Chondrocyte (in vitro differentiated cells): ENCODE results near the gene CGB2. TPM values are rescaled to one million over a fixed set of nuclear protein-coding genes. Genes with fewer than 3 reads are reported as not detected.
"Not testable (repeated sequence)": the region's sequence is repeated elsewhere in the genome, so short reads cannot be mapped to it uniquely, and the experiment has no call there.

Experiments
- DNase-seq: peaks from one replicate; pipeline ENCODE4 v3.0.0; 2021; ENCODE audit warnings: mixed read lengths, low spot score
- H3K27ac Mint-ChIP-seq: one replicate; pipeline ENCODE4 v1.8.0; 2021; ENCODE audit warnings: mild to moderate bottlenecking, moderate library complexity, mixed read lengths; ENCODE audit not compliant: unreplicated experiment
- H3K27me3 Mint-ChIP-seq: 2 replicates; pipeline ENCODE4 v1.8.0; 2021; ENCODE audit warnings: low read depth, mixed read lengths
- H3K36me3 Mint-ChIP-seq: 2 replicates; pipeline ENCODE4 v1.8.0; 2021; ENCODE audit warnings: low read depth, mixed read lengths
- H3K4me1 Mint-ChIP-seq: 2 replicates; pipeline ENCODE4 v1.8.0; 2021; ENCODE audit warnings: low read depth, mild to moderate bottlenecking, mixed read lengths
- H3K4me3 Mint-ChIP-seq: one replicate; pipeline ENCODE4 v1.8.0; 2021; ENCODE audit warnings: mild to moderate bottlenecking, moderate library complexity, mixed read lengths; ENCODE audit not compliant: unreplicated experiment
- H3K9me3 Mint-ChIP-seq: 2 replicates; pipeline ENCODE4 v1.8.0; 2021; ENCODE audit warnings: low read depth, mixed read lengths
- microRNA-seq: library from miRNA; unstranded; fragments of <30 nt; microRNA quantifications from one replicate; pipeline ENCODE4 v1.2.0, GENCODE V29; 2020; ENCODE audit warnings: borderline number of aligned reads
- total RNA-seq: library from RNA; stranded (reverse); gene quantifications from 3 replicates; pipeline ENCODE4 v1.2.1, GENCODE V29; 2021
- TF ChIP-seq, protein P1 (sequence below): fragments of 200-600 bp; sonication (generic); IDR thresholded peaks from 2 replicates; pipeline ENCODE4 v1.5.0; 2021; ENCODE audit warnings: antibody characterized with exemption, mild to moderate bottlenecking, moderate library complexity

Gene CGB2
- total RNA-seq, 1 donor from 2014 or later = not detected

DNA sequence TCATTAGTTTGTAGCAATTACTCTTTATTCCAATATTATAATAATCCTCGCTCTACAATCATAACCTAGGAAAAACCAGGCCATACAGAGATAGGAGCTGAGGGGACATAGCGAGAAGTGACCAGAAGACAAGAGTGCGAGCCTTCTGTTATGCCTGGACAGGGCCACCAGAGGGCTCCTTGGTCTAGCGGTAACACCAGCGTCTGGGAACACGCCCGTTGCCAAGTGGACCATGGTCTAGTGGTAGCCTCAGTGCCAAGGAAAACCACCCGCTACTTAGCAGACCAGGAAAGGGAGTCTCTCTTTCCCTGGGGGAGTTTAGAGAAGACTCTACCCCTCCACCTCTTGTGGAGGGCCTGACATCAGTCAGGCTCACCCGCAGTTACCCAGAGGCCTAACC, 43.2 kb downstream of the CGB2 start:
- not testable (repeated sequence) for DNase-seq, H3K9me3 Mint-ChIP-seq, H3K36me3 Mint-ChIP-seq, H3K4me3 Mint-ChIP-seq, H3K27ac Mint-ChIP-seq, H3K4me1 Mint-ChIP-seq
- TF ChIP-seq, protein P1, sequence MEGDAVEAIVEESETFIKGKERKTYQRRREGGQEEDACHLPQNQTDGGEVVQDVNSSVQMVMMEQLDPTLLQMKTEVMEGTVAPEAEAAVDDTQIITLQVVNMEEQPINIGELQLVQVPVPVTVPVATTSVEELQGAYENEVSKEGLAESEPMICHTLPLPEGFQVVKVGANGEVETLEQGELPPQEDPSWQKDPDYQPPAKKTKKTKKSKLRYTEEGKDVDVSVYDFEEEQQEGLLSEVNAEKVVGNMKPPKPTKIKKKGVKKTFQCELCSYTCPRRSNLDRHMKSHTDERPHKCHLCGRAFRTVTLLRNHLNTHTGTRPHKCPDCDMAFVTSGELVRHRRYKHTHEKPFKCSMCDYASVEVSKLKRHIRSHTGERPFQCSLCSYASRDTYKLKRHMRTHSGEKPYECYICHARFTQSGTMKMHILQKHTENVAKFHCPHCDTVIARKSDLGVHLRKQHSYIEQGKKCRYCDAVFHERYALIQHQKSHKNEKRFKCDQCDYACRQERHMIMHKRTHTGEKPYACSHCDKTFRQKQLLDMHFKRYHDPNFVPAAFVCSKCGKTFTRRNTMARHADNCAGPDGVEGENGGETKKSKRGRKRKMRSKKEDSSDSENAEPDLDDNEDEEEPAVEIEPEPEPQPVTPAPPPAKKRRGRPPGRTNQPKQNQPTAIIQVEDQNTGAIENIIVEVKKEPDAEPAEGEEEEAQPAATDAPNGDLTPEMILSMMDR = peak; percentile 82
- H3K27me3 Mint-ChIP-seq = peaks cover 16% of the 10 kb centered on the region

DNA sequence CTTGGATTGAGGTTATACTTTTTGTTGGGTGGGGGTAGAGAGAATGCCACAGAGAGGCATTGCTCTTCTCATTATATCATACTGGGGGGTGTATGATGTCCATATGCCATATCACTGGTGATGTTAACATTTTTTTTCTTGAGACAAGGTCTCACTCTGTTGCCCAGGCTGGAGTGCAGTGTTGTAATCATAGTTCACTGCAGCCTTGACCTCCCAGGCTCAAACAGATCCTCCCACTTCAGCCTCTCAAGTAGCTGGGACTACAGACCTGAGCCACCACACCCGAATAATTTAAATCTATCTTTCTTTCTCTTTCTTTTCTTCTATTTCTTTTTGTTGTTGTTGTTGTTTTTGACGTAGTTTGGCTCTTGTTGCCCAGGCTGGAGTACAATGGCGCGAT, 48.7 kb downstream of the CGB2 start:
- Mint-ChIP-seq H3K4me1 (peaks cover 8% of the 10 kb centered on the region), H3K36me3 (no peaks in the 10 kb centered on the region), H3K9me3 (no peaks in the 10 kb centered on the region), H3K4me3 (no peak overlapping the region), H3K27me3 (no peaks in the 10 kb centered on the region), H3K27ac (no peak overlapping the region)
- no peak for DNase-seq
- TF ChIP-seq, protein P1 = no peak

DNA sequence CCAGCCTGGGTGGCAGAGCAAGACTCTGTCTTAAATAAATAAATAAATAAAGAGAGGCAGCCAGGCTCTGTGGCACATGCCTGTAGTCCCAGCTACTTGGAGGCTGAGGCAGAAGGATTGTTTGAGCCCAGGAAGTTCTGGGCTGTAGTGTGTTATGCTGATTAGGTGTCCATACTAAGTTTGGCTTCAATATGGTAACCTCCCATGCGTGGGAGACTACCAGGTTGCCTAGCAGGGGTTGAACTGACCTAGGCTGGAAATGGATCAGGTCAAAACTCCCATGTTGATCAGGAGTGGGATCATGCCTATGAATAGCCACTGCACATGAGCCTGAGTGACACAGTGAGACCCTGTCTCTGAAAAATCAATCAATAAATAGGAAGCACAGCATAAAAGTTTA, 49.6 kb downstream of the CGB2 start:
- Mint-ChIP-seq H3K36me3 (peaks cover 1% of the 10 kb centered on the region), H3K4me1 (peaks cover 13% of the 10 kb centered on the region), H3K4me3 (no peak overlapping the region), H3K9me3 (no peaks in the 10 kb centered on the region), H3K27ac (no peak overlapping the region), H3K27me3 (no peaks in the 10 kb centered on the region)
- TF ChIP-seq, protein P1 = no peak
- no peak for DNase-seq

Small RNAs within 50 kb of the gene (microRNA-seq; reads per million reads assigned to microRNA genes)
- gene MIR6798 = not detected

Other genes starting within 250 kb of the CGB2 start
- 30.9 to 42.2 TPM (median 41.4 TPM) in 3 replicates for gene BCAT2, start 220.9 kb upstream of the CGB2 start, total RNA-seq
- gene HSD17B14, start 195.4 kb upstream of the CGB2 start, total RNA-seq = 11.4 to 13.6 TPM (median 13.5 TPM) in 3 replicates
- gene PLEKHA4, start 163.3 kb upstream of the CGB2 start, total RNA-seq = 16.8 to 34.3 TPM (median 19.6 TPM) in 3 replicates
- gene PPP1R15A, start 159.5 kb upstream of the CGB2 start, total RNA-seq = 42.1 to 106 TPM (median 104 TPM) in 3 replicates
- not detected in 3 replicates for gene TULP2, start 133.1 kb upstream of the CGB2 start, total RNA-seq
- gene NUCB1, start 131.6 kb upstream of the CGB2 start, total RNA-seq = 209 to 277 TPM (median 215 TPM) in 3 replicates
- not detected in 3 replicates for gene DHDH, start 98.2 kb upstream of the CGB2 start, total RNA-seq
- gene BAX, start 77.0 kb upstream of the CGB2 start, total RNA-seq = 161 to 167 TPM (median 165 TPM) in 3 replicates
- gene FTL, start 66.6 kb upstream of the CGB2 start, total RNA-seq = 1,722 to 4,533 TPM (median 1,892 TPM) in 3 replicates
- 43.4 to 51.1 TPM (median 49.1 TPM) in 3 replicates for gene GYS1, start 38.6 kb upstream of the CGB2 start, total RNA-seq
- 45.3 to 72.5 TPM (median 47.7 TPM) in 3 replicates for gene RUVBL2, start 38.0 kb upstream of the CGB2 start, total RNA-seq
- not detected in 3 replicates for gene LHB, start 14.8 kb upstream of the CGB2 start, total RNA-seq
- gene CGB3, start 7.6 kb upstream of the CGB2 start, total RNA-seq = not detected in 3 replicates
- 0.92 TPM in 1 of 3 replicates, not detected in the others for gene CGB1, start 5.0 kb downstream of the CGB2 start, total RNA-seq
- 1.6 TPM in 1 of 3 replicates, not detected in the others for gene CGB5, start 12.0 kb downstream of the CGB2 start, total RNA-seq
- gene CGB8, start 17.2 kb downstream of the CGB2 start, total RNA-seq = 1.7 to 3.1 TPM (median 2.4 TPM) in 3 replicates
- 0.52 to 0.85 TPM in 2 of 3 replicates, not detected in the other for gene CGB7, start 25.9 kb downstream of the CGB2 start, total RNA-seq
- gene NTF4, start 32.9 kb downstream of the CGB2 start, total RNA-seq = 1.1 to 1.6 TPM in 2 of 3 replicates, not detected in the other
- 0.12 TPM in 1 of 3 replicates, not detected in the others for gene KCNA7, start 40.8 kb downstream of the CGB2 start, total RNA-seq
- gene SNRNP70, start 53.6 kb downstream of the CGB2 start, total RNA-seq = 151 to 218 TPM (median 163 TPM) in 3 replicates
- 12.7 to 14.3 TPM (median 13.9 TPM) in 3 replicates for gene LIN7B, start 82.5 kb downstream of the CGB2 start, total RNA-seq
- 1.1 to 1.7 TPM (median 1.6 TPM) in 3 replicates for gene C19orf73, start 87.3 kb downstream of the CGB2 start, total RNA-seq
- 12.7 to 14.4 TPM (median 13.9 TPM) in 3 replicates for gene PPFIA3, start 87.7 kb downstream of the CGB2 start, total RNA-seq
- gene HRC, start 123.5 kb downstream of the CGB2 start, total RNA-seq = not detected in 3 replicates
- 42.2 to 53.4 TPM (median 50.2 TPM) in 3 replicates for gene TRPM4, start 125.9 kb downstream of the CGB2 start, total RNA-seq